CD4-positive, alpha-beta T cell treated with Interferon gamma for 1 hour (primary cell): ENCODE measurements around the gene SORL1.

Source experiments
- DNase-seq: peaks from one replicate; pipeline ENCODE4 v3.0.0-alpha.2; 2020

The SORL1 gene

DNA sequence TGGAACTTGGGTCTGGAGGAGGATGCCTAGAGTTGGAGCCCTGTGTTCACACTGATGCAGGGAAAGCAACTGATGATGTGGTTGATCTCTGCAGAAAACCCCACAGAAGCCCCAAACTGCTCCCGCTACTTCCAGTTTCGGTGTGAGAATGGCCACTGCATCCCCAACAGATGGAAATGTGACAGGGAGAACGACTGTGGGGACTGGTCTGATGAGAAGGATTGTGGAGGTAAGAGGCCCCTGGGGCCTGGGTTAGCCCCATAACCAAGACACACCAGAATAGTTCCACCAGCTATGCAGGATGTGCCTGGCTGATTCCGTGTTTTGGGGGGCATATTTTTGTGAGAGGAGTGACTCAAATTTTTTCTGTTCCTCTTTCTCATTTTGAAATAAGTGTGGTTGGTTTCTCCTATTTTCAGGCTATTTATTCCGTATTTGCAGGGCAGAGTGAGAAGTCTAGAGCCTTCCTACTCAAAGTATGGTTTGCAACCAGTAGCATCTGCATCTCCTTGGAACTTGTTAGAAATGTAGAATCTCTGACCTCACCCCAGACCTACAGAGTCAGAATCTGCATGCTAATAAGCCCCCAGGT is 137.9 kb downstream of the SORL1 start:
- peak; percentile 32 for DNase-seq

GRCh38 chr11:121590772-121591404 is 138.8 kb downstream of the SORL1 start:
- no peak for DNase-seq

DNA sequence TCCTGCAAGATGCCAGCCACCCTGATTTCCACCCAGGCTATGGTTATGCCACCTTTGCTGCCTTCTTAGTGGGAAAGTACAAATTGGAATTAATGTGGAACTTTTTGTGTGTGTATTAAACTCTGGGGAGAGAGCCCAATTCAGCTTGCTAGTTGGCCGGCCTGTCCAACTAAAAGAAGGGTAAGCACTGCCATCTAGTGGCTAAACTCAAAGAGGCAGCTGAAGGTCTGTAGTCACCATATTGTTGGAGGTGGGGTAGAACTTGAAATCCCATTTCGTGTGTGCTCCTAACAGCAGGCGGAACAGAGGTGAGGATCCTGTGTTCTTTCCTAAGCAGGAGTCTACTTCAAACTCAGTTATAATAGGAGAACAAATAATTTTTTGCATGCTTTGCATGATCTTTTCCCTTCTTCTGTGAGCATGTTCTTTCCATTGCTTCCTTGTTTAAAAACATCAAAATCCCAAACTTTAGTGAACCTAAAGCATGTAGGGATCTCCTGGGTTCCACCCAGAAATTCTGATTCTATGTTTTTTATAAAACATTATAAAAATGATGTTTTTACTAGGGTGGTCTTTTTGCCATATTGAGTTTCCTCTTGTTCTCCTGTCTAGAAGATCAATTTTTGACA is 139.4 kb downstream of the SORL1 start:
- peak; percentile 59 for DNase-seq

DNA sequence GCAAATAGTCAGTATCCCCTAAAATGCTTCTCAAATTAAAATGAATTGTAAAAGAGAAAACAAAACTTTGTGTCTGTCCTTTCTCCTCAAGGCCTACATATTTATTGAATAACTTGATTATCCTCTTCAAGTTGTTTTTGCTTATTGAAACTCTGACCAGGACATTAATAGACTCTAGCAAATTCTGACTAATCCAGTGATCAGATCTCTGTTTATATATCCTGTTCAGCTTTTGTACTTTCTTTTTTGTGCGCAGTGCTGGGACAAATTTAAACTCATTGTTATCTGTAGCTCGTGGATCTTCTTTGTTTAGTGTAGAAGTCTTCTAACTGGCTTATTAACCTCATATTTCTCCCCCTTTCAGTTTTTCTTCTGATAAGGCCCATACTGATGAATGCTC is 140.6 kb downstream of the SORL1 start:
- DNase-seq: no peak

DNA sequence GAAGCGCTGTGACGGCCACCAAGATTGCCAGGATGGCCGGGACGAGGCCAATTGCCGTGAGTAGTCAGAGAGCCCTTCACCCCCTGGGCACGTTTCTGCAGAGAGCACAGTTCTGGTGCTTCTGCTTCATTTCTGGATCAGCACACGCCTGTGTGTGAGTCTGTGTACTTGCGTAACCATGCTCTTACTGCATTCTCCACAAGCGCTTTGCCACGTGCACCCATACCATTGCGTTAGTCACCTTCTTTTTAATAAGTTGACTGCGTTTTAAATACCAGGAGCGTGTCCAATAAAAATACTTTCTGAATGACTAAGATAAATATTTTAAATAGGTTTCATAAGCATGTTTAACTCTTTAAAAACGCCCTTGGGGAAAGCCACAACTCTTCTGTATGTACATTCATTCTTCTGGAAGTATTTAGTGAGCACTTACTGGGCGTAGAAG is 143.6 kb downstream of the SORL1 start:
- DNase-seq: no peak

DNA sequence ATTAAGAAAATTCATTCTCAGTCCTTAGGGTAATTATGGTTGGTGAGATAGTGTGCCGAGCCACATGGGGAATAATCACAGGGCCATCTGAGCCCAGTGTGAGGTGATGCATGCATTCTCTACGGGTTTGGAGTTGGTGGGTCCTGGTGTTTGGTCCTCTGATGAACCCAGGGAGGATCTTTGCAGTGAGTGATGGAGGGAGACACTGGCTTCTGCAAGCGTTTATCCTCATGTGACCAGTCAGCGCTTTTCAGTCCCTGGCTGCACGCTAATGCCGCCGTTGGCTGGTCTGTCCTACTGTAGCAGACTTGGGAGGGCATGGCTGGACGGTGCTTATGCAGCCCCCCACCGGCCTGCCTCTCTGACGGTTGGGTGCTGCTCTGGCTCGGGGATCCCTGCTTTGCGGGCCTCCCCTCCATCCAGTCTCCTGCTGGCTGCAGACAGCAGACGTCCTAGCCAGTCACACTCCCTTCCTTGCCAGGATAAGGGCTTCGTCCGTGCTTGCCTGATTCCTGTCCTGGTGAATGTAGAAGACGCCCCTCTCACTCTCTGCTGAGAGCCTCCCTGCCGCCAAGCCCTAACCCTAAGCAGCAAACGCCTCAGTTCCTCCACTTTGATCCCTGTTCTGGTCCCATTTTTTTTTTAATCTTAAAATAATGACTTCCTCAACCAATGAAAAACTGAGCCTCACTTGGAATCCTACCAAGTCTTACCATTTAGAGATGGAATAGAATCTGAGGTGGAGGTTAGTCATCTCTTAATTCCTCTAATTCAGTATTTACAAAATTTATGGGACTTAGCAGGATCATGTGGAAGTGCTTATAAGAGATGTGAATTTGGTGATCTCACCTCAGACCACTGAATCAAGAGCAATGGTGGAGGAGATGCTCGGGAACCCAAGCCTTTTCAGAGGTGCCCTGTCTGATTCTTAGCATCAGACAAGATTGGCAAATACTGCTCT is 144.4 kb downstream of the SORL1 start:
- DNase-seq: no peak

GRCh38 chr11:121603316-121603715 is 151.2 kb downstream of the SORL1 start:
- no peak for DNase-seq

DNA sequence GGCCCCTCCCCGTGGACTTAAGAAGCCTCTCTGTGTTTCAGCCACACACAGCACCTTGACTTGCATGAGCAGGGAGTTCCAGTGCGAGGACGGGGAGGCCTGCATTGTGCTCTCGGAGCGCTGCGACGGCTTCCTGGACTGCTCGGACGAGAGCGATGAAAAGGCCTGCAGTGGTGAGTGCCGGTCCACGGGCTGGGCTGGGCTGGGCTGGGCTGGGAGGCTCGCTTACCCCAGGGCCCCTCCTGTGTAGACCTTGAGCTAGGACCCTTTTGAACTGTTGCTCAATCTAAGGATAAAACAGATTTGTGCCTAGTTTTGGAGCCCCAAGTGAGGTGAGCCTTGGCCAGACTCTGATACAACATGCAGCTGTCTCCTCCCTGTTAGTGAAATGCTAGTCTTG is 152.0 kb downstream of the SORL1 start:
- DNase-seq: no peak

DNA sequence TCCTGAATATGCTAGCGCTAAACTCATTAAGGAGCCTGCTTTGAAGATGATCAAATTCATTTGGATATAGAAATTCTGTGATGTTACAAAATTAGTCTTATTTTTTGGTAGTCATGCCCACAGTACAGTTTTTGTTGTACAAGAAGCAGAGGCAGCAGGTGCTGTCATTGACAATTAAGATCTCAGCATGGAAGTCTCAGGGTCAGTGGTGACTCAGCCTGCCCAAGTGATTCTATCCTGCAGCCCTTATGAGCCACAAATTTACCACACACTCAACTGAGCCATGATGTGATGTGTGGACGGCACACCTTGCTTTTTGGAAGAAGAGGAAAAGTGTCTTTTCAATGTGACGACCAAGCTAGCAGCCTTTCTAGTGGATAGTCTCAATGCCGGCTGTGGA is 154.2 kb downstream of the SORL1 start:
- DNase-seq: no peak

DNA sequence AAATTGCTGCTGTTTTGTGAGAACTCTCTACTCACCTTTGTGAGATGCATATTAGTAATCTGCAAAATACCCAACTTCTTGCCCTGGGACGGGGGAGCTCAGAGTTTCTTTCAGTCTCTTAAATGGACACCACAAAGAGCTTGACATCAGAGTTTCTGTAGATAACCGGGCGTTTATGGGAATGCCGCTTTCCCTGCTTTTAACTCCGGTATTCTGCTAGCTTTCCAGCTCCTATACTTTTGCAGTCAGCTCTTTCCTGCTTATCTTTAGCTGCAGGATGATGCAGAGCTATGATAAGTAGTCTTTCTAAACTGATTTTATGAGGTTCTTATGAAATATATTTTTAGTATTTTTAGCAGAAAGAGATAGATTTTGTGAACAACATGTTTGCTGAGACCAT is 155.2 kb downstream of the SORL1 start:
- DNase-seq: no peak

DNA sequence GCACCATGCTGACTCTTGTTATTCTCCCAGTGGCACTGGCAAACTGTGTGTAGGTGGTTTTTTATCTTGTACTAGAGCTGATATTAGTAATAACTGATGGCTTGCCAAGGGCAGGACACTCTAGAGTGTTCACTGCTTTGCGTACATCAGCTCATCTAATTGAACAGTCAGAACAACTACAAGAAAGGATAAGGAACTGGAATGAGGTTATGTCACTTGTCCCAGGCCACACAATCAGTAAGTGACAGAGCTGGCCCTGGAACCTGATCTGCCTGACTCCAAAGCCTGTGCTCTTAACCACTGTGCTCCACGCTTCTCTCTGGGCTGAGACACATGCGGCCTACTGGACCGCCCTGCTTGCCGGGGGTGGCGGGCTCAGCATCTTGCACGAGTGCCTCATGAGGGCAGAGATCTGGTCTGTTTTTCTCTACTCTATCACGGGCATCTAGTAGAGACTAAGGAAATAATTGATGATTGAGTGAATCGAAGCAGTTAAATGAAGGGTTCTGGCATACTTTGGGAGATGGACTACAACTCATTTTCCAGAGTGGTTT is 156.5 kb downstream of the SORL1 start:
- no peak for DNase-seq

GRCh38 chr11:121610706-121611105 is 158.6 kb downstream of the SORL1 start:
- DNase-seq: no peak

- DNase-seq: no peak
These were observed 159.1 kb downstream of the SORL1 start for GRCh38 chr11:121611242-121611641.

DNA sequence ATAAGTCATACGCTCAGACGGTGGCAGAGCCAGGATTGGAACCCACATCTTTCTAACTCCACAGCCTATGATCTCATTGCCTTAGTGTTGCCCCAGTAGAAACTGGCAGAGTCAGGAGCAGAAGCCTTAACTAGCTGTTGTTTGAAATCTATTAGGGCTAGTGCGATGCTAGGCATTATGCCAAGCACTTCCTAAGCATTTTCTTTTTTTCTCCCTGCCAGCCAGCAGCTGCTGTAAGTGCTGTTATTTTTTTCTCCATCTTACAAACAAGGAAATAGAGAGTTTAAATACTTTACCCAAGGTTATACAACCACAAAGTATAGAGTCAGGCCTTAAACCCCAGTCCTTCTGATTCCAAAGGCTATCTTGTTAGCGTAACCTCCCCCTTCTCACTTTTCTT is 161.6 kb downstream of the SORL1 start:
- no peak for DNase-seq

- no peak for DNase-seq
These were observed 162.6 kb downstream of the SORL1 start for GRCh38 chr11:121614636-121615240.

DNA sequence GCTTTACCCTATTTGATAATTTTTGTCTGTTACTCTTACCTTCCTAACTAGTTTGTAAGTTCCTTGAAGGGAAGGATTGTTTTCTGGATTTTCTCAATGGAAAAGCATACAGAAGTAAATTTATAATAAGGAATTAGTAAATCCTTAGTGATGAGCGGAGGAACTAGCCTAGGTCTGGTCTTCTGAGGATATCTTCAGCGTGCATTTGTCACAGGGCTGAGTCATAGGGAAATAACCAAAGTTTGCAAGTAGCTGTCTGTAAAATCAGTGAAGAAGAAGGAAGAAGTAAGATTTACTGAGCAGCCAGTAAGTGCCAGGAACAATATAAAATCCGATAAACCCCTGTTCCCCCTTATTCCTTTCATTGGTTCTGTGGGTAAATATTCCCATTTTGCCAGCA is 163.4 kb downstream of the SORL1 start:
- DNase-seq: no peak

GRCh38 chr11:121618516-121618915 is 166.4 kb downstream of the SORL1 start:
- no peak for DNase-seq

DNA sequence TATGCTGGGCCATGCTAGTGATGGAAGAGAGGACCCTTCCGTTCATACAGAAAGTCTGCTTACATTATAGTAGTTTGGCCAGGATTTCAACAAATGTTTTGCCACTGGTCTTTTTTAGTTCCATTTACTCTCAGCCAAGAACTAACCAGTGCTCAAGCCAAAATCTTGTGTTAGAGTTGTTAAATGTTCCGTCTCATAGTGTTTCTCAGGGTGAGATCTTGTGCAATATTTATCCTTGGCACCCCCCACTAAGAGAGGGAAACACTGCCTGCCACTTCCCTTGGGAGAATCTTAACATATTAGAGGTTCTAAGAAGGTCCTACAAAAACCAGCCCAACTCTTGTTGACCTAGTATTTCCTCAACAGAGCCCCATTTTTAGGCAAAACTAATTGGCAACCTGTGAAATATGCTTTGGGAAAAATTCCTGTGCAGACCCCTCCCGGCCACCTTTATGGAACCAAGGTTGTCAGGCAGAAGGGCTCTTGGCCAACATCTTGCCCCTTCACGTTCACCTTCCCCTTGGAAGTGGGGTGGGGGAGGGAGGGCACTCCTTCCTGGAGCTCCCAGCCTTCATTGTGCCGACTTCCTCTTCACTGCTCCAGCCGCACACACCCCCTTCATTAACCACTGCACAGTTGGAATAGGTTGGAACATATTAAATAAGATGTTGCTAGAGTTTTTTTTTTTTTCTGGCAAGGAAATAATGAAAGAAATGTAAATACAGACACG is 173.8 kb downstream of the SORL1 start:
- no peak for DNase-seq

GRCh38 chr11:121626507-121626875 is 174.4 kb downstream of the SORL1 start:
- no peak for DNase-seq

DNA sequence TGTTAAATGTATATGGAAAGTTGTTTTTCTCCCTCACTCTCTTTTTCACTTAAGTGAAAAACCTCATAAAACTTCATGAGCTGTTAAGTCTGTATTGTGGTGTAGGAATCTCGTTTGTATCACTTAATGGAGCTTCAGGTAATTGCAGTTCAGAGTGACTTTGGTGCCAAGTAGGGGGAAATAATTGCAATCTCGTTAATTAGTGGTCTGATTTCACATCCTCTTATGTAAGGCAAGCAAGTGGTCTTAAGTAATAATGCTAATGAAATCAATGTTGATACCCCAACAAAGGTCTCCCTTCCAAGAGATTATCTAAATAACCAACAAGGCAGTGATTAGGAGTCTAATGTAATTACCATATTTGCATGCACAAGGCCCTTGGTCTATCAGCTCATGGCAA is 174.9 kb downstream of the SORL1 start:
- DNase-seq: no peak

DNA sequence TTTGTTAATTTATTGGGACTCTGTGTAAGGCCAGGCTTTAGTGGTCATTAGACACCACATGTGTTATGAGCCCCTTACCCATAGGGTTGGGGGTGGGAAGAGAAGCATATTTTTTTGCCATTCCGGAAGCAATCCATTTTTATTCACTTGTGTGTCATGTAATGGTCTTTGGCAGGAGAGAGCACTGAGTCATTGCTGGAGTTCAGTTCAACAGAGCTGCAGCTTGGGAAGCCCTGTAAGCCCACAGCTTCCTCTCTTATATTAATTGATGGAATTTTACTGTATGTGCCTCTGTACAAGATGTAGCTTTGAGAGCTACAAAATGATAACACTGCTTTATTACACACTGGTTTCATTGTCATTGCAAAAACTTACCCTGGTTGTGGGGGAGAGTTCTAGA is 177.9 kb downstream of the SORL1 start:
- DNase-seq: no peak

- DNase-seq: no peak
These were observed 179.3 kb downstream of the SORL1 start for GRCh38 chr11:121631456-121631855.
